GM19468 (cell line): ENCODE results near the gene CXCR3.
A peak's percentile ranks its signal among the peaks of the same experiment; 100 is the strongest.
"Not testable (repeated sequence)": the region's sequence is repeated elsewhere in the genome, so short reads cannot be mapped to it uniquely, and the experiment has no call there.

Source experiments
- ATAC-seq: cut with Tn5 transposase; IDR thresholded peaks from one replicate; pipeline ENCODE4 v1.9.1; 2021; ENCODE audit warnings: mild to moderate bottlenecking, moderate library complexity, moderate number of reproducible peaks; ENCODE audit not compliant: unreplicated experiment; ENCODE audit errors: extremely low read depth

Gene CXCR3

GRCh38 chrX:71618303-71618721, at the start of gene CXCR3:
Gene CXCR3, minus strand, starts transcription at chrX:71618511. Its CDS starts 62 bp downstream, at chrX:71618449.
- peak; percentile 51 for ATAC-seq

- no peak for ATAC-seq
Measured at GRCh38 chrX:71667328-71668247, 49.3 kb upstream of the CXCR3 start, which contains the start of gene LOC101059915. Gene LOC101059915, plus strand, starts transcription at chrX:71667546.

GRCh38 chrX:71666240-71667223, 48.2 kb upstream of the CXCR3 start:
- ATAC-seq: no peak

- no peak for ATAC-seq
Measured at GRCh38 chrX:71665747-71666146, 47.4 kb upstream of the CXCR3 start.

- no peak for ATAC-seq
Measured at GRCh38 chrX:71664889-71665491, 46.7 kb upstream of the CXCR3 start.

GRCh38 chrX:71664202-71664601, 45.9 kb upstream of the CXCR3 start:
- ATAC-seq: not testable (repeated sequence)

- ATAC-seq: not testable (repeated sequence)
Measured at GRCh38 chrX:71663238-71663637, 44.9 kb upstream of the CXCR3 start.

- ATAC-seq: not testable (repeated sequence)
Measured at GRCh38 chrX:71662654-71663053, 44.3 kb upstream of the CXCR3 start.

- no peak for ATAC-seq
Measured at GRCh38 chrX:71661919-71662318, 43.6 kb upstream of the CXCR3 start.

GRCh38 chrX:71660562-71661416, 42.5 kb upstream of the CXCR3 start:
- ATAC-seq: no peak

- no peak for ATAC-seq
Measured at GRCh38 chrX:71659959-71660358, 41.6 kb upstream of the CXCR3 start.

GRCh38 chrX:71659342-71659741, 41.0 kb upstream of the CXCR3 start:
- ATAC-seq: no peak

- no peak for ATAC-seq
Measured at GRCh38 chrX:71657267-71657666, 39.0 kb upstream of the CXCR3 start.

- no peak for ATAC-seq
Measured at GRCh38 chrX:71653344-71653743, 35.0 kb upstream of the CXCR3 start.

- no peak for ATAC-seq
Measured at GRCh38 chrX:71652405-71652804, 34.1 kb upstream of the CXCR3 start.

GRCh38 chrX:71650333-71650969, 32.1 kb upstream of the CXCR3 start:
- ATAC-seq: no peak

- ATAC-seq: not testable (repeated sequence)
Measured at GRCh38 chrX:71644406-71644805, 26.1 kb upstream of the CXCR3 start.

- ATAC-seq: no peak
Measured at GRCh38 chrX:71640002-71640401, 21.7 kb upstream of the CXCR3 start.

GRCh38 chrX:71638409-71638808, 20.1 kb upstream of the CXCR3 start:
- no peak for ATAC-seq
